H1 (cell line): Measurements from ENCODE around the gene TMEM115.

Source experiments
- ASH2L ChIP-seq: fragments of 200-600, 300-600 bp; sonication (generic); IDR thresholded peaks from one replicate; pipeline ENCODE4 v1.7.1; 2017; ENCODE audit warnings: low read length
- ATF2 ChIP-seq: IDR thresholded peaks from 2 replicates; pipeline ENCODE4 v1.6.1; 2012; ENCODE audit warnings: low read length, inconsistent platforms
- CREB1 ChIP-seq: IDR thresholded peaks from 2 replicates; pipeline ENCODE4 v1.6.1; 2012; ENCODE audit warnings: inconsistent platforms
- POLR2A ChIP-seq, 2 experiments: IDR thresholded peaks; 1 replicate in 1 of 2; 2 replicates in 1 of 2; pipeline ENCODE4 v1.6.1; 2011; ENCODE audit warnings: low read depth in 2 of 2, low read length in 2 of 2, mild to moderate bottlenecking in 2 of 2; ENCODE audit errors: control extremely low read depth in 1 of 2
- POLR2AphosphoS5 ChIP-seq: IDR thresholded peaks from 2 replicates; pipeline ENCODE4 v1.6.1; 2011; ENCODE audit warnings: low read depth, low read length
- RXRA ChIP-seq: IDR thresholded peaks from 2 replicates; pipeline ENCODE4 v1.6.1; 2011; ENCODE audit warnings: low read depth, mild to moderate bottlenecking, low read length, moderate library complexity; ENCODE audit not compliant: insufficient read depth
- SP2 ChIP-seq: IDR thresholded peaks from 2 replicates; pipeline ENCODE4 v1.6.1; 2012; ENCODE audit warnings: mild to moderate bottlenecking, low read length, inconsistent platforms
- TCF12 ChIP-seq: IDR thresholded peaks from 2 replicates; pipeline ENCODE4 v1.6.1; 2011; ENCODE audit warnings: low read depth, mild to moderate bottlenecking, low read length
- TF ChIP-seq, protein P1 (sequence below), 3 experiments: IDR thresholded peaks; 1 replicate in 2 of 3; 2 replicates in 1 of 3; pipeline versions ENCODE4 v1.5.1 to v1.6.1; 2011; ENCODE audit warnings: low read length in 3 of 3, mild to moderate bottlenecking in 3 of 3, inconsistent platforms in 2 of 3, low read depth in 1 of 3, moderate library complexity in 1 of 3; ENCODE audit not compliant: insufficient read depth in 1 of 3; ENCODE audit errors: control extremely low read depth in 1 of 3
- TF ChIP-seq, protein P2 (sequence below): fragments of 300-600 bp; sonication (generic); IDR thresholded peaks from 2 replicates; pipeline ENCODE4 v1.7.1; 2012; ENCODE audit warnings: low read length, moderate library complexity, mild to moderate bottlenecking, inconsistent platforms; ENCODE audit not compliant: insufficient replicate concordance

DNA sequence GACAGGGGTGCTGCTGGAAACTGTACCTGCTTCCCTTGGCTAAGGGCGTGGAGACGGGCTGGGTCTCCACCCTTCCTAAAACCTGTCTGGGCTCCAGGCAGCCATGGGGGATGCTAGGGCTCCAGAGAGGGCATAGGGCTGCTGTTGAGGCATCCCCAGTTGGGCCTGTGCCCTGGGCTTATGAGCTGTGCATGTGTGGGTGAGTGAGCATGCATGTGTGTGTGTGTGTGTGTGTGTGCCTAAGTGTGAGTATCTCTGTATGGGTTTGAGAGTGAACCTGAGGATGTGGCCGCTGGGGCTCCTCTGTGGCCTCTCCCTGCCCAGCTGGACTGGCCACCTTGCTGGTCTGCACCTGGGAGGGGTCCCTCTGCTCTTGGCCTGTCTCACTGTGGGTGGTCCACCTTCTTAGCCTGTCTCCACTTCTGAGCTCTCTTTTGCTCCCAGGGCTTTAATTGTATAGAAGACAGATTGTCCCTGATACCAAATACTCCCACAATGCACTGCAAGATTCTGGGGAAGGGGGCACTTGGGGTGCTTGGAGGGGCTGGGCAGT, 11.9 kb upstream of the TMEM115 start:
- TF ChIP-seq TCF12, result no peak
- no peak for TF ChIP-seq POLR2AphosphoS5
- TF ChIP-seq CREB1, result no peak
- TF ChIP-seq, protein P1, sequence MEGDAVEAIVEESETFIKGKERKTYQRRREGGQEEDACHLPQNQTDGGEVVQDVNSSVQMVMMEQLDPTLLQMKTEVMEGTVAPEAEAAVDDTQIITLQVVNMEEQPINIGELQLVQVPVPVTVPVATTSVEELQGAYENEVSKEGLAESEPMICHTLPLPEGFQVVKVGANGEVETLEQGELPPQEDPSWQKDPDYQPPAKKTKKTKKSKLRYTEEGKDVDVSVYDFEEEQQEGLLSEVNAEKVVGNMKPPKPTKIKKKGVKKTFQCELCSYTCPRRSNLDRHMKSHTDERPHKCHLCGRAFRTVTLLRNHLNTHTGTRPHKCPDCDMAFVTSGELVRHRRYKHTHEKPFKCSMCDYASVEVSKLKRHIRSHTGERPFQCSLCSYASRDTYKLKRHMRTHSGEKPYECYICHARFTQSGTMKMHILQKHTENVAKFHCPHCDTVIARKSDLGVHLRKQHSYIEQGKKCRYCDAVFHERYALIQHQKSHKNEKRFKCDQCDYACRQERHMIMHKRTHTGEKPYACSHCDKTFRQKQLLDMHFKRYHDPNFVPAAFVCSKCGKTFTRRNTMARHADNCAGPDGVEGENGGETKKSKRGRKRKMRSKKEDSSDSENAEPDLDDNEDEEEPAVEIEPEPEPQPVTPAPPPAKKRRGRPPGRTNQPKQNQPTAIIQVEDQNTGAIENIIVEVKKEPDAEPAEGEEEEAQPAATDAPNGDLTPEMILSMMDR (IDR thresholded peaks at IDR 0.05; ENCODE audit: control extremely low read depth in 1 of 3, insufficient read depth in 1 of 3, low read depth in 1 of 3, low read length in 3 of 3), result no peak
- no peak for TF ChIP-seq ATF2
- no peak for TF ChIP-seq SP2
- no peak for TF ChIP-seq POLR2A (IDR thresholded peaks at IDR 0.05; ENCODE audit: control extremely low read depth in 1 of 2, low read depth in 2 of 2, low read length in 2 of 2)
- TF ChIP-seq, protein P2, sequence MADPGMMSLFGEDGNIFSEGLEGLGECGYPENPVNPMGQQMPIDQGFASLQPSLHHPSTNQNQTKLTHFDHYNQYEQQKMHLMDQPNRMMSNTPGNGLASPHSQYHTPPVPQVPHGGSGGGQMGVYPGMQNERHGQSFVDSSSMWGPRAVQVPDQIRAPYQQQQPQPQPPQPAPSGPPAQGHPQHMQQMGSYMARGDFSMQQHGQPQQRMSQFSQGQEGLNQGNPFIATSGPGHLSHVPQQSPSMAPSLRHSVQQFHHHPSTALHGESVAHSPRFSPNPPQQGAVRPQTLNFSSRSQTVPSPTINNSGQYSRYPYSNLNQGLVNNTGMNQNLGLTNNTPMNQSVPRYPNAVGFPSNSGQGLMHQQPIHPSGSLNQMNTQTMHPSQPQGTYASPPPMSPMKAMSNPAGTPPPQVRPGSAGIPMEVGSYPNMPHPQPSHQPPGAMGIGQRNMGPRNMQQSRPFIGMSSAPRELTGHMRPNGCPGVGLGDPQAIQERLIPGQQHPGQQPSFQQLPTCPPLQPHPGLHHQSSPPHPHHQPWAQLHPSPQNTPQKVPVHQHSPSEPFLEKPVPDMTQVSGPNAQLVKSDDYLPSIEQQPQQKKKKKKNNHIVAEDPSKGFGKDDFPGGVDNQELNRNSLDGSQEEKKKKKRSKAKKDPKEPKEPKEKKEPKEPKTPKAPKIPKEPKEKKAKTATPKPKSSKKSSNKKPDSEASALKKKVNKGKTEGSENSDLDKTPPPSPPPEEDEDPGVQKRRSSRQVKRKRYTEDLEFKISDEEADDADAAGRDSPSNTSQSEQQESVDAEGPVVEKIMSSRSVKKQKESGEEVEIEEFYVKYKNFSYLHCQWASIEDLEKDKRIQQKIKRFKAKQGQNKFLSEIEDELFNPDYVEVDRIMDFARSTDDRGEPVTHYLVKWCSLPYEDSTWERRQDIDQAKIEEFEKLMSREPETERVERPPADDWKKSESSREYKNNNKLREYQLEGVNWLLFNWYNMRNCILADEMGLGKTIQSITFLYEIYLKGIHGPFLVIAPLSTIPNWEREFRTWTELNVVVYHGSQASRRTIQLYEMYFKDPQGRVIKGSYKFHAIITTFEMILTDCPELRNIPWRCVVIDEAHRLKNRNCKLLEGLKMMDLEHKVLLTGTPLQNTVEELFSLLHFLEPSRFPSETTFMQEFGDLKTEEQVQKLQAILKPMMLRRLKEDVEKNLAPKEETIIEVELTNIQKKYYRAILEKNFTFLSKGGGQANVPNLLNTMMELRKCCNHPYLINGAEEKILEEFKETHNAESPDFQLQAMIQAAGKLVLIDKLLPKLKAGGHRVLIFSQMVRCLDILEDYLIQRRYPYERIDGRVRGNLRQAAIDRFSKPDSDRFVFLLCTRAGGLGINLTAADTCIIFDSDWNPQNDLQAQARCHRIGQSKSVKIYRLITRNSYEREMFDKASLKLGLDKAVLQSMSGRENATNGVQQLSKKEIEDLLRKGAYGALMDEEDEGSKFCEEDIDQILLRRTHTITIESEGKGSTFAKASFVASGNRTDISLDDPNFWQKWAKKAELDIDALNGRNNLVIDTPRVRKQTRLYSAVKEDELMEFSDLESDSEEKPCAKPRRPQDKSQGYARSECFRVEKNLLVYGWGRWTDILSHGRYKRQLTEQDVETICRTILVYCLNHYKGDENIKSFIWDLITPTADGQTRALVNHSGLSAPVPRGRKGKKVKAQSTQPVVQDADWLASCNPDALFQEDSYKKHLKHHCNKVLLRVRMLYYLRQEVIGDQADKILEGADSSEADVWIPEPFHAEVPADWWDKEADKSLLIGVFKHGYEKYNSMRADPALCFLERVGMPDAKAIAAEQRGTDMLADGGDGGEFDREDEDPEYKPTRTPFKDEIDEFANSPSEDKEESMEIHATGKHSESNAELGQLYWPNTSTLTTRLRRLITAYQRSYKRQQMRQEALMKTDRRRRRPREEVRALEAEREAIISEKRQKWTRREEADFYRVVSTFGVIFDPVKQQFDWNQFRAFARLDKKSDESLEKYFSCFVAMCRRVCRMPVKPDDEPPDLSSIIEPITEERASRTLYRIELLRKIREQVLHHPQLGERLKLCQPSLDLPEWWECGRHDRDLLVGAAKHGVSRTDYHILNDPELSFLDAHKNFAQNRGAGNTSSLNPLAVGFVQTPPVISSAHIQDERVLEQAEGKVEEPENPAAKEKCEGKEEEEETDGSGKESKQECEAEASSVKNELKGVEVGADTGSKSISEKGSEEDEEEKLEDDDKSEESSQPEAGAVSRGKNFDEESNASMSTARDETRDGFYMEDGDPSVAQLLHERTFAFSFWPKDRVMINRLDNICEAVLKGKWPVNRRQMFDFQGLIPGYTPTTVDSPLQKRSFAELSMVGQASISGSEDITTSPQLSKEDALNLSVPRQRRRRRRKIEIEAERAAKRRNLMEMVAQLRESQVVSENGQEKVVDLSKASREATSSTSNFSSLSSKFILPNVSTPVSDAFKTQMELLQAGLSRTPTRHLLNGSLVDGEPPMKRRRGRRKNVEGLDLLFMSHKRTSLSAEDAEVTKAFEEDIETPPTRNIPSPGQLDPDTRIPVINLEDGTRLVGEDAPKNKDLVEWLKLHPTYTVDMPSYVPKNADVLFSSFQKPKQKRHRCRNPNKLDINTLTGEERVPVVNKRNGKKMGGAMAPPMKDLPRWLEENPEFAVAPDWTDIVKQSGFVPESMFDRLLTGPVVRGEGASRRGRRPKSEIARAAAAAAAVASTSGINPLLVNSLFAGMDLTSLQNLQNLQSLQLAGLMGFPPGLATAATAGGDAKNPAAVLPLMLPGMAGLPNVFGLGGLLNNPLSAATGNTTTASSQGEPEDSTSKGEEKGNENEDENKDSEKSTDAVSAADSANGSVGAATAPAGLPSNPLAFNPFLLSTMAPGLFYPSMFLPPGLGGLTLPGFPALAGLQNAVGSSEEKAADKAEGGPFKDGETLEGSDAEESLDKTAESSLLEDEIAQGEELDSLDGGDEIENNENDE, result no peak
- TF ChIP-seq RXRA, result no peak
- no peak for TF ChIP-seq ASH2L
